ENCODE data around the gene COL12A1. TPM values are rescaled to one million over a fixed set of nuclear protein-coding genes. Genes with fewer than 3 reads are reported as not detected.

The COL12A1 gene
- total RNA-seq, 1 donor: 1,591 TPM

DNA sequence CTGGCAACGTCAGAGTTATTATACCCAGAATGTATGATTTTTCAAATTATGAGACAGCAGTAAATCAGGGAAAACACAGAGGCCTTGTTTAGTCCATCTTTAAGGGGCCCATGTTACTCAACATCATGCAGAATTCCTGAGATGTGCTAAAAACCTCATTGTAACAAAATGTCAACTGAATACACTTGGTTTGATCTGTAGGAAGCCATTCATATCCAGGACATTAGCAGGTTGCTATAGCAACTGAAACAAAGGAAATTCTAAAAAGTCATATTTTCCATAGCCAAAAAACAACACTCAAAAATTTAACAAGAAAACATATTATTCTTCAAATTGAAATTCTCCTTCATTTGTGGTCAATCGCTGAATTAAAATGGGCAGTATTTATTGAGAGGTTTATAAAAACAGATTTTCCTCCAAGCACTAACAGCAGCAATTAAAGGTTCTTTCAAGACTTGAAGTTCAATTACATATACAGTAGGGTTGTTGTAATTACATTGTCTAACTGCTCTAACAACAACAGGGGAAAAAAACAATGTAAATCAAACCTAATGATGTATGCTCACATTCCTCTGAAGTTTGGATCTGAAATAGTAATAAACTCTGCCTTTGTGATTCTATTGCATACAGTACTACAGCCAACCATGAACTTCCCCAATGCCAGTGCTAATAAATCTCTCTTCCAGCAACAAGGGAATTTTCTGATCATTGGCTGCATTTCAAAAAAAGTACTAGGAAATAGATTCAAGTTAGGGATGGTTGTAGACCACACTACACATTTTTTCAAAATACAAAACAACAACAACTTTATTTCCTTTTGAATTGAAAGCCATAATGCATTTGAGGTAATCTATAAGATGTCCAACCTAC is 34.9 kb downstream of the COL12A1 start:
- Histone ChIP-seq H3K27me3 (ENCODE audit: insufficient read depth, low read length) (no peaks in the 10 kb centered on the region), H3K4me1 (ENCODE audit: insufficient read depth, low read length) (peaks cover 15% of the 10 kb centered on the region), H3K79me2 (ENCODE audit: insufficient read depth, low read length) (peaks cover 10% of the 10 kb centered on the region), H4K20me1 (ENCODE audit: insufficient read depth, low read length) (peaks cover 2% of the 10 kb centered on the region), H2AFZ (ENCODE audit: low read length) (no peak overlapping the region), H3K9me3 (ENCODE audit: low read depth, low read length) (no peaks in the 10 kb centered on the region), H3K36me3 (ENCODE audit: insufficient read depth, low read length) (peaks cover 84% of the 10 kb centered on the region), H3K4me2 (ENCODE audit: insufficient read depth, low read length) (no peak overlapping the region), H3K27ac (ENCODE audit: low read depth, low read length) (peak overlapping the region; percentile 49), H3K4me3 (ENCODE audit: insufficient read depth, low read length) (no peak overlapping the region)
- DNase-seq (ENCODE audit: insufficient read length, low spot score, missing footprints): no peak
- TF ChIP-seq, protein P1, sequence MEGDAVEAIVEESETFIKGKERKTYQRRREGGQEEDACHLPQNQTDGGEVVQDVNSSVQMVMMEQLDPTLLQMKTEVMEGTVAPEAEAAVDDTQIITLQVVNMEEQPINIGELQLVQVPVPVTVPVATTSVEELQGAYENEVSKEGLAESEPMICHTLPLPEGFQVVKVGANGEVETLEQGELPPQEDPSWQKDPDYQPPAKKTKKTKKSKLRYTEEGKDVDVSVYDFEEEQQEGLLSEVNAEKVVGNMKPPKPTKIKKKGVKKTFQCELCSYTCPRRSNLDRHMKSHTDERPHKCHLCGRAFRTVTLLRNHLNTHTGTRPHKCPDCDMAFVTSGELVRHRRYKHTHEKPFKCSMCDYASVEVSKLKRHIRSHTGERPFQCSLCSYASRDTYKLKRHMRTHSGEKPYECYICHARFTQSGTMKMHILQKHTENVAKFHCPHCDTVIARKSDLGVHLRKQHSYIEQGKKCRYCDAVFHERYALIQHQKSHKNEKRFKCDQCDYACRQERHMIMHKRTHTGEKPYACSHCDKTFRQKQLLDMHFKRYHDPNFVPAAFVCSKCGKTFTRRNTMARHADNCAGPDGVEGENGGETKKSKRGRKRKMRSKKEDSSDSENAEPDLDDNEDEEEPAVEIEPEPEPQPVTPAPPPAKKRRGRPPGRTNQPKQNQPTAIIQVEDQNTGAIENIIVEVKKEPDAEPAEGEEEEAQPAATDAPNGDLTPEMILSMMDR (IDR thresholded peaks at IDR 0.05; ENCODE audit: extremely low read depth, low read depth, low read length): no peak

DNA sequence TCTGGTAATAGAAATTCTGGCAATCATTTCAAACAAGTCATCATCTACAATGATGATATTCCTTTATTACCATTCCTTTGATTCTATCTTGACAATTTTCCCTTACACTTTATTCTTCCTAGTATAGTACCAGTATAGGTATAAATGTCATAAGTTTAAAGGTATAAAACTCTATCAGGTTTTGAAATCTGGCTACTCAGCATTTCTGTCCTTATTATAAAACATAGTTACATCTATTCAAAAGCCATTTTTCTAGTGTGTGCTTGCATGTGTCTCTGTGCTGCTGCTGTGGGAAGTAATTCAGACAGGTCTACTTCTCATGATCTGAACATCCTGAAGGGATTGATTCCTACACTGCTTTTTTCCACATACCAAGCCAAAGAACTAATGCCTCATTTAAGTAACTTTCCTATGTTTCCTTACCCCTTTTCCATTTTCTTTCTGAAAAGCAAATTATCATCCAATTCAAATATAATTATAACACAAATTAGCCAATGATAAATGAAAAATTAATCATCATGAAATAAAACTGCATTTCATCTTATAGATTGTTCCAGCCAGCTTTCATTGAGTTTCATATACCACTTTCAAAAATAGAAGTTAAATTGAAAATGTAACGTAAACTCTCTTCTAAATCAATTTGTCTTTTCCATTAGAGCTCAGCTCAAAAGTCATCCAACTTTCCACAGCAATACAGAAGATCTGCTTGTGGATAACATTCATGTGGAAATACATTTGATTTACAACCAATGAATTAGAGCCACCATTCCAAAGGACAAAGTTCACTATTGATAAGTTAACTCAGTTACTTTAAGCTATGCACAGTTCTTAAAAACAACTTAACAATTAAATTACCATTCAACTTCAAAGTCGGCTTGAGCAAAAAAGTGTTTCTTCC is 35.9 kb downstream of the COL12A1 start:
- H3K36me3 ChIP-seq (ENCODE audit: insufficient read depth, low read length): peaks cover 84% of the 10 kb centered on the region

DNA sequence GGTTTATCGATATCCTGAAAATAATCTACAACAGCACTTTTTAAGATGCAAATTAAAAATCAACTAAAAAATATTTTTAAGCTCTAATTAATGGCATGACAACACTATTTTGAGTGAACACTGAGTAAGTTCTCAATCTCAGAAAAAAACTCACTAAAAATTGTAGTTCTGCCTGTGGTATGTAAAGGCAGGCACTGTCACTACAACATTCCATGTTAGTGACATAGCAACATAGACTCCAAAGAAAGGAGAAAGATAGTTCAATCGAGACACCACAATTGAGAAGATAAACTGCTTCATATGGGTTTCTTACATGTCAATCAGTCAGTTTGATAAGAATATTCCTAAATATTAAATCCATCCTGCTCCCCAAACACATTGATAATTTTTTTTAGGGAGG is 38.0 kb downstream of the COL12A1 start:
- Histone ChIP-seq H2AFZ (ENCODE audit: low read length) (no peak overlapping the region), H3K27me3 (ENCODE audit: insufficient read depth, low read length) (no peaks in the 10 kb centered on the region), H3K27ac (ENCODE audit: low read depth, low read length) (peak overlapping the region; percentile 1), H3K4me2 (ENCODE audit: insufficient read depth, low read length) (no peak overlapping the region), H3K4me1 (ENCODE audit: insufficient read depth, low read length) (peaks cover 15% of the 10 kb centered on the region), H3K4me3 (ENCODE audit: insufficient read depth, low read length) (no peak overlapping the region), H3K79me2 (ENCODE audit: insufficient read depth, low read length) (peaks cover 12% of the 10 kb centered on the region), H4K20me1 (ENCODE audit: insufficient read depth, low read length) (peaks cover 6% of the 10 kb centered on the region), H3K36me3 (ENCODE audit: insufficient read depth, low read length) (peaks cover 85% of the 10 kb centered on the region), H3K9me3 (ENCODE audit: low read depth, low read length) (no peaks in the 10 kb centered on the region)
- TF ChIP-seq, protein P1 (IDR thresholded peaks at IDR 0.05; ENCODE audit: extremely low read depth, low read depth, low read length): no peak
- no peak for DNase-seq (ENCODE audit: insufficient read length, low spot score, missing footprints)

More for the DNA sequence above, 35.9 kb downstream of the COL12A1 start:
- TF ChIP-seq, protein P1 (IDR thresholded peaks at IDR 0.05; ENCODE audit: extremely low read depth, low read depth, low read length): no peak
- H2AFZ ChIP-seq (ENCODE audit: low read length): no peak overlapping the region
- no peak overlapping the region for H3K4me3 ChIP-seq (ENCODE audit: insufficient read depth, low read length)
- H3K9me3 ChIP-seq (ENCODE audit: low read depth, low read length): no peaks in the 10 kb centered on the region
- peaks cover 2% of the 10 kb centered on the region for H4K20me1 ChIP-seq (ENCODE audit: insufficient read depth, low read length)
- H3K27ac ChIP-seq (ENCODE audit: low read depth, low read length): peak overlapping the region; percentile 49
- H3K79me2 ChIP-seq (ENCODE audit: insufficient read depth, low read length): peaks cover 10% of the 10 kb centered on the region
- peaks cover 15% of the 10 kb centered on the region for H3K4me1 ChIP-seq (ENCODE audit: insufficient read depth, low read length)
- H3K4me2 ChIP-seq (ENCODE audit: insufficient read depth, low read length): no peak overlapping the region
- no peaks in the 10 kb centered on the region for H3K27me3 ChIP-seq (ENCODE audit: insufficient read depth, low read length)
- DNase-seq (ENCODE audit: insufficient read length, low spot score, missing footprints): no peak
